ENCODE results near the gene CLEC18C. TPM values are rescaled to one million over a fixed set of nuclear protein-coding genes. Genes with fewer than 3 reads are reported as not detected.
A peak's percentile ranks its signal among the peaks of the same experiment; 100 is the strongest.
"Not testable (repeated sequence)": the region's sequence is repeated elsewhere in the genome, so short reads cannot be mapped to it uniquely, and the experiment has no call there.

The CLEC18C gene
- total RNA-seq: not detected
- long read RNA-seq: 0 reads

DNA sequence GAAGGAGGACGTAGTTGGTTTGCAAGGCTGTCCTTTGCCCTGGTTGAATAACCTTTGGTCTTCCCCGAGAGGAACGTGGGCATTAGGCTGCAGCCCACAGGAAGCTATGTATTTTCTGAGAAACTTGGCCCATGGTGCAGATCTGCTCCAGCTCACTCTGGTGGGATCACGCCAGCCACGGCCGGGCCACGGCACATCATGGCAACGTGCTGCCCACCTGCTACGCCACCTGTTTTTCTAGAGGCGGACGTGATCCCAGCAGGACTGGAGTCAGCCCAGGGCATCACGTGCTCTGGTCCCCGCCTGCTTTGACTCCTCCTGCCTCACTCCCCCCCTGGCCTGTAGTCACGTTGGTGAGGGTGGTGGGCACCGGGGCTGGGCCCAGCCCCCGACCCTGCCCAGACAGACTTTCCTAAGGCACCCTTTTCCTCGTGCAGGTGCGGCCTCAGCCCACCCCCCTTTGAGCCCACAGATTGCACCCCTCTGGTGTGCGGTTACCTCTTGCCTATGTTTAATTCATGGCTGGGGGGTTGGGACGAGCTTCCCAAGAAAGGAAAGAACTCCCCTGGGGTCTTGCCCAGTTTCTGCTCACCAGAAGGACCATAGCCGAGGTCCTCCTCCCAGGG, at the start of gene CLEC18C:
TSS of gene CLEC18C (plus strand) at position 576 of the 626 bp plus-strand sequence. CDS start 492 bp downstream, outside the sequence.
- ATAC-seq; DNase-seq; intact Hi-C loops (cut with micrococcal nuclease): not testable (repeated sequence)

DNA sequence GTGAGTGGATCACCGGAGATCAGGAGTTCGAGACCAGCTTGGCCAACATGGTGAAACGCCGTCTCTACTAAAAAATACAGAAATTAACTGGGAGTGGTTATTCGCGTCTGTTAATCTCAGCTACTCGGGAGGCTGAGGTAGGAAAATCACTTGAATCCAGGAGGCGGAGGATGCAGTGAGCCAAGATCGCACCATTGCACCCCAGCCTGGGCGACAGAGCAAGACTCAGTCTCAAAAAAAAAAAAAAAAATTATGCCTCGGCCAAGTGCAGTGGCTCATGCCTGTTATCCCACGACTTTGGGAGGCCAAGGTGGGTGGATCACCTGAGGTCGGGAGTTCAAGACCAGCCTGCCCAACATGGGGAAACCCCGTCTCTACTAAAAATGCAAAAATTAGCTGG, 49.8 kb upstream of the CLEC18C start:
- ATAC-seq: not testable (repeated sequence)

DNA sequence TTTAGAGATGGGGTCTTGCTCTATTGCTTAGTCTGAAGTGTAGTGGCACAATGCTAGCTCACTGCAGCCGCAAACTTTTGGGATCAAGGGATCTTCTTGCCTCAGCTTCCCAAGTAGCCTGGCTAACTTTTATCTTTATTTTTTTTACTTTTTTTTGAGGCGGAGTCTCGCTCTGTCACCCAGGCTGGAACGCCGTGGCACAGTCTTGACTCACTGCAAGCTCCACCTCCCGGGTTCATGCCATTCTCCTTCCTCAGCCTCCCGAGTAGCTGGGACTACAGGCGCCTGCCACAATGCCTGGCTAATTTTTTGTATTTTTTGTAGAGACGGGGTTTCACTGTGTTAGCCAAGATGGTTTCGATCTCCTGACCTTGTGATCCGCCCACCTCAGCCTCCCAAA, 47.4 kb upstream of the CLEC18C start:
- ATAC-seq; DNase-seq; intact Hi-C loops (cut with micrococcal nuclease): not testable (repeated sequence)

More for the DNA sequence above, 49.8 kb upstream of the CLEC18C start:
- intact Hi-C loops (cut with micrococcal nuclease); DNase-seq: not testable (repeated sequence)

DNA sequence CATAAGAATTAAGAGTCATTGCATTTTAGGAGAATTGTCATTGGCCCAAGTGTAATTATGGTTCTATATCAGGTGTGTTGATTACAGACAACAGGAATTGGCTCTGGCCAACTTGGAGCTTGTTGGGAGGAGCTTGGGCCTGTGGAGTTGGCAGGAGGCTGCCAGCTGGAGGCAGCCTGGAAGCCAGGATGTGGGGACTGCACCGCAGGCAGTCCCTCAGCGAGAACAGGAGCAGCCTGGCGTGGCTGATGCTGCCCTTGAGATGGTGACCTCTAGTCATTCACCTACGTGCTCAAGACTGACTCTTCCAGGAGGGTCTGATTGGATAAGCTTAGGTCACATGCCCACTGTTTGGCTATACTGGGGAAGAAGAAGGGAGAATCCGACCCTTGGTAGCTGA, 45.9 kb upstream of the CLEC18C start:
- intact Hi-C loops (cut with micrococcal nuclease): not testable (repeated sequence)
- peak; percentile 91 for ATAC-seq
- DNase-seq: peak; percentile 36

DNA sequence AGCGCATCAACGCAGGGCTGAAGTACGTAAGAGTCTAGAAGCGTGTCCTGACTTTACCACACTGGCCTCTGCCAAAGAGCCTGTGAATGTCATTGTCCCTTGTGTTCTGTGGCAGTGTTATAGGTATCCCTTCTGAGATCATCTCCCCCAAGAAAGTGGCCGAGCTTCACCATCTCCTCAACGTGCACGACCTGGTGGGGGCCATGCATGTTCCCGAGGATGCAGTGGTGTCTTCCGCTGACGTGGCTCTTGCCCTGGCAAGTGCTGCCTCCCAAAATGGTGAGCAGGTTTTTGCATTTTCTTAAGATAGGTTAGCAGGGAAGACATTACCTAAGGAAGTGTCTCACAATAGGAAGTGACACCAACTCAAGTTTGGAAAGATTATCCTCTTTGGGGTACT, 44.7 kb upstream of the CLEC18C start:
- ATAC-seq; DNase-seq; intact Hi-C loops (cut with micrococcal nuclease): not testable (repeated sequence)

DNA sequence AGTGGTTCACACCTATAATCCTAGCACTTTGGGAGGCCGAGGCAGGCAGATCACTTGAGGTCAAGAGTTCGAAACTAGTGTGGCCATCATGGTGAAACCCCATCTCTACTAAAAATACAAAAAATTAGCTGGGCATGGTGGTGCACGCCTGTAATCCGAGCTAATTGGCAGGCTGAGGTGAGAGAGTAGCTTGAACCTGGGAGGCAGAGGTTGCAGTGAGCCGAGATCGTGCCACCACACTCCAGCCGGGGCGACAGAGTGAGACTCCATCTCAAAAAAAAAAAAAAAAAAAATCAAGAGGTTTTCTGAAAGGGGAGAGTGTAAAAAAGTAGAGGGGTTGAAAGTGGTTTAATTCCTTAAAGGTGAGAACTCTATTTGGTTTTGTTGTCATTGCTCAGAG, 37.8 kb upstream of the CLEC18C start:
- DNase-seq; ATAC-seq; intact Hi-C loops (cut with micrococcal nuclease): not testable (repeated sequence)

DNA sequence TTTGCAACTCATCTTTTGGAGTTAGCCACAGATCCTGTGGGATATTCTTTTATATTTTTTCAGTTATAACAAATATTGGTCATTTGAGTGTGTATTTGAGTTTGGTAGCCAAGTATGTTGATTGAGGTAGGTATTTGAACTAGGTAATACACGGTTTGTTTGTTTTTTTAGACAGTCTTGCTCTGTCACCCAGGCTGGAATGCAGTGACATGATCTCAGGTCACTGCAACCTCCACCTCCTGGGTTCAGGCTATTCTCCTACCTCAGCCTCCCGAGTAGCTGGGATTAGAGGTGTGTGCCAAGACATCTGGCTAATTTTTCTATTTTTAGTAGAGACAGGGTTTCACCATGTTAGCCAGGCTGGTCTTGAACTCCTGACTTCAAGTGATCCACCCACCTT, 37.0 kb upstream of the CLEC18C start:
- DNase-seq; intact Hi-C loops (cut with micrococcal nuclease); ATAC-seq: not testable (repeated sequence)

DNA sequence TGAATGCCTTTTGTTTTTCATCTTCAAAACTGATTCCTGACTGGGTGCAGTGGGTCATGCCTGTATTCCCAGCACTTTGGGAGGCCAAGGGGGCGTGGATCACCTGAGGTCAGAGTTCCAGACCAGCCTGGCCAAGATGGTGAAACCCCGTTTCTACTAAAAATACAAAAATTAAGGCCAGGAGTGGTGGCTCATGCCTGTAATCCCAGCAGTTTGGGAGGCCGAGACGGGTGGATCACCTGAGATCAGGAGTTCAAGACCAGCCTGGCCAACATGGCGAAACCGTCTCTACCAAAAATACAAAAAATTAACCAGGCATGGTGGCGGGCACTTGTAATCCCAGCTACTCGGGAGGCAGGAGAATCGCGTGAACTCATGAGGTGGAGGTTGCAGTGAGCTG, 30.8 kb upstream of the CLEC18C start:
- ATAC-seq; DNase-seq; intact Hi-C loops (cut with micrococcal nuclease): not testable (repeated sequence)

DNA sequence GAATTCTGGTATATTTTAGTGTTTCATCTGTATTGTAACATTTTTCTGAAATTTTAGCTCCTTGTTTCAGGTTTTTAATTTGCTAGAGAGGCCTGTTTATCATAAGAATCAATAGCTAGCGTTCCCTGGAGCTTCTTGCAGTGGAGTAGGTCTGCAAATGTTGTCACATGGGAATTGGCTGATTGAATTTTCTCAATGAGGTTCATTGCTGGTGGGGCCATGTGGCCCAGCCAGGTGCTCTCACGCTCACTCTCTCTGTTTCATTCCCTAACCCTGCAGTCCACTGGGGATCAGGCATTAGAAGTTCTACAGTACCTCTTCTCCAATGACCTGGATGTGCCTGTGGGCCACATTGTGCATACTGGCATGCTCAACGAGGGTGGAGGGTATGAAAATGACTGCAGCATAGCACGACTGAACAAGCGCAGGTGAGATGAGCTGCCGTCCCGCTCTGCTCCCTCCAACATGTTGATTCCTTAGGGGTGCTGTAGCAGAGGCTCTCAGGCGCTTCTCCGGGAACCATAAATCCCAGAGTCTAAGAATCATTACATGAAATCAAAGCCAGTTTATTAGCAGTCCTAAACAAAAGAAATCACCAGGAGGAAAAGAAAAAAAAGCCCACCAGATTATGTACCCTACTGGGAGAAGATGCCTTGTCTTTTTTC, 30.2 kb upstream of the CLEC18C start:
- intact Hi-C loops (cut with micrococcal nuclease); DNase-seq; ATAC-seq: not testable (repeated sequence)

DNA sequence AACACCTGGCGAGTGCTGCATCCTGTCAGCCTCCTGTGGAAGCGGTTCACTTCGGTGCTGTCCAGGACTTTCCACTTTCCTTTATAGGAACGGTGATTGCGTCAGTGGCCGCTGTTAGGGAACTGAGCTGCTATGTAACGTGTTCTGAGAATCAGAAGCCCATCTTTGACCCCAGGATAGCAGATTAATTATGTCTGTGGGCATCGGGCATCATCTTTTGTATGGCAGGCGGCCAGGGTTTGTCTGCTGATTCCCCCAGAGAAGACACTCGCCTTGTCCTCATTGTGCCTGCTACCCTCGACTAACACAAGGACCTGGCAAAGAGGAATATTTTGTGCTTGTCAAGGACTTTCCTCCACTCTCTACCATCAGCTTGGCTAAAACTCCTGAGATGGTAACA, 25.7 kb upstream of the CLEC18C start:
- ATAC-seq; intact Hi-C loops (cut with micrococcal nuclease); DNase-seq: not testable (repeated sequence)

DNA sequence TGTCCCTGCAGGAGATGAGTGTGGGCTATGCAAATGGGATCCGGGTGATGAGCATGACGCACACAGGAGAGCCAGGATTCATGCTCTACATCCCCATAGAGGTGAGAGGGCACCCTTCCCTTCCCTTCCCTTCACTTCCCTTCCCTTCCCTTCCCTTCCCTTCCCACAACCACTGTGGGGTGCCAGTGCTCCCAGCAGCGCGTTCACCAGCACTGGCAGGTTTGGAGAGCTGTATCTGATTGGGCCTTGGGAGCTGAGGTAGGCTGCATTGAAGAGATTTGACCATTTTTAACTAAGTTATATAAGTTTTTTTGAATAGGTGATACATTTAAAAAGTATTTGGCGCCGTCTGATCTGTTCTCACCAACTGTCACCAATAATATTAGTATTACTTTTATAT, 25.1 kb upstream of the CLEC18C start:
- DNase-seq; intact Hi-C loops (cut with micrococcal nuclease); ATAC-seq: not testable (repeated sequence)

DNA sequence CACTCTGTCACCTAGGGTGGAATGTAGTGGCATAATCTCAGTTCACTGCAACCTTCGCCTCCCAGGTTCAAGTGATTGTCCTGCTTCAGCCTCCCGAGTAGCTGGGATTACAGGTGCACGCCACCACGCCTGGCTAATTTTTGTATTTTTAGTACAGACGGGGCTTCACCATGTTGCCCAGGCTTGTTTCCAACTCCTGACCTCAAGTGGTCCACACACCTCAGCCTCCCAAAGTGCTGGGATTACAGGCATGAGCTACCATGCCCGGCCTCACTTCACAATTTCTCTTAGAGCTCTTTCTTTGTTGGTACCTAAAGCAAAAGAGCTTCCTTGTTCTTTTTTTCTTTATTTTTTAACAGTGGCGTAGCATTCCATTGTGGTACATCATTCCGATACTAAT, 24.3 kb upstream of the CLEC18C start:
- intact Hi-C loops (cut with micrococcal nuclease); DNase-seq; ATAC-seq: not testable (repeated sequence)

DNA sequence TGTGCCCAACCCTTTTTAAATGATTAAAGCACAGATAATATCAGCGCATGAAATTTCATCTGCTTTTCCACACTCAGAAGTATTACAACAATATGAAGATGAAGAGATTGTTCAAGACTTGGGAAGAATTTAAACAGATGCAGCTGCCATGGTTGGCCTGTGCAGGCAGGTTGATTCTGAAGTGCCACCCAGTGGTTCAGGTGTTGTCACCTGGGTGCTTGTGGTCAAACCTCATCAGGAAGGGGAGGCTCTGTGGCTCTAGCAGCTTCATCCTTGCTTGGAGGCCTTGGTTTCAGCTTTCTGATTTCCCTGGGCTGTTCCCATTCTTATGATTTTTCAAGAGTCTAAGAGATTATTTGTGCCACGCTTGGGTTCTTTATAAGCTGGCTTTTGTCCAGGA, 22.2 kb upstream of the CLEC18C start:
- DNase-seq: no peak
- intact Hi-C loops (cut with micrococcal nuclease): no loop called here
- ATAC-seq: no peak

DNA sequence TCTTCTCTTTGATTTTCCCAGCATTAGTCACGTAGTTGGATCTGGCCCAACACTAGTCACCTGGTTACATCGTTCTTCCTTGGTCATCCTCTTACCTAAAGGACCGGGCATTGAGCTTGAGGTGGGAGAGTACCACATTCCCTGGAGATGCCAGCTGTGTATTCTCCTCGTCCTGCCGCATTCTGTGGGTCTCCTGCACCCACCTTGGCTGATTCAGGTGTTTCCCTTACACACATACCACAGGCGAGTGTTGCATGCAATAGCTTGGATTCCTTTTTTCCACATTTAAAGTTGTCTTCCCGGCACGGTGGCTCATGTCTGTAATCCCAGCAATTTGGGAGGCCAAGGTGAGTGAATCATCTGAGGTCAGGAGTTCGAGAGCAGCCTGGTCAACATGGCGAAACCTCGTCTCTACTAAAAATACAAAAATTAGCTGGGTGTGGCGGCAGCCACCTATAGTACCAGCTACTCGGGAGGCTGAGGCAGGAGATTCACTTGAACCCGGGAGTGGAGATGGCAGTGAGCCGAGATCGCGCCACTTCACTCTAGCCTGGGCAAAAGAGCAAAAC, 21.6 kb upstream of the CLEC18C start:
- intact Hi-C loops (cut with micrococcal nuclease): no loop called here
- DNase-seq (no peak), ATAC-seq (no peak)

DNA sequence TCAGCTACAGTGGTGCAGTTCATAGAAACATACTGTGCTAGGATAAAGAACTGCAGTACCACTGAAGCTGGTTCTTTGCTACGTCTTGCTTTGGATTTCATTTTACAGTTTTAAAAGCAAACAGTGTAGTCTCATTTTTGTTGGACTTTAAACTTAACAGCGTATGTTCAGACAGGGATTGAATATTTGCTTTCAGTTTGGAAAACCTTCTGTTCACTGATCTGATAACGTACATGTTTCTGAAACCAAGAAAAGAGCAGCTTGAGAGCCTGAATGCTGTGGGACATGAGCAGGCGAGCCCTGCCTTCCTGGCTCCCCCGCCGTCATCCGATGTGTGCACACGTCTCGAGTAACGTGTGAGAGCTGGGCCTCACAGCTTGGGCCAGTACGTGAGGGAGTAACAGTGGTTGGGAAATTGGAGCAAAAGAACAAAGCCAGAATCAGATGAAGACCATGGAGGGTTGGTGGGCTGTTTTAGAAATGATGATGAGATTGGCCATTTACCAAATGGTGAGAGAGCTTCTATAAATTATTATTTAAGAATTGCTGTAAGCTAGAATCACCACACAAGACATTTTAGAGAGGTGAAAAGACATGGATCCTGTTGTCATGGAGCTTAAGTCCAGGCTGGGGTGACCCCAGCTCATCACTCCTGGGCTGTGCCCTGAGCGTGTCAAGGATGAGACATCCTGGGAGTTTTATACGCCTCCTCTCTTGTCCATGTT, 20.8 kb upstream of the CLEC18C start:
- intact Hi-C loops (cut with micrococcal nuclease): no loop called here
- no peak for DNase-seq
- no peak for ATAC-seq

DNA sequence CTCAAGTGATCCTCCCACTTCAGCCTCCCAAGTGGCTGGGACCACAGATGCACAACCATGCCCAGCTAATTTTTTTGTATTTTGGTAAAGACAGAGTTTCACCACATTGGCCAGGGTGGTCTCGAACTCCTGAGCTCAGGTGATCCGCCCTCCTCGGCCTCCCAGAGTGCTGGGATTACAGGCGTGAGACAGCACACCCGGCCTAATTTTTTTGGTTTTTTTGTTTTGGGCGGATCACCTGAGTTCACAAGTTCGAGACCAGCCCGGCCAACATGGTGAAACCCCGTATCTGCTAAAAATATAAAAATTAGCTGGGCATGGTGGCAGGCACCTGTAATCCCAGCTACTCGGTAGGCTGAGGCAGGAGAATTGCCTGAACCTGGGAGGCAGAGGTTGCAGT, 18.9 kb upstream of the CLEC18C start:
- ATAC-seq; DNase-seq; intact Hi-C loops (cut with micrococcal nuclease): not testable (repeated sequence)

DNA sequence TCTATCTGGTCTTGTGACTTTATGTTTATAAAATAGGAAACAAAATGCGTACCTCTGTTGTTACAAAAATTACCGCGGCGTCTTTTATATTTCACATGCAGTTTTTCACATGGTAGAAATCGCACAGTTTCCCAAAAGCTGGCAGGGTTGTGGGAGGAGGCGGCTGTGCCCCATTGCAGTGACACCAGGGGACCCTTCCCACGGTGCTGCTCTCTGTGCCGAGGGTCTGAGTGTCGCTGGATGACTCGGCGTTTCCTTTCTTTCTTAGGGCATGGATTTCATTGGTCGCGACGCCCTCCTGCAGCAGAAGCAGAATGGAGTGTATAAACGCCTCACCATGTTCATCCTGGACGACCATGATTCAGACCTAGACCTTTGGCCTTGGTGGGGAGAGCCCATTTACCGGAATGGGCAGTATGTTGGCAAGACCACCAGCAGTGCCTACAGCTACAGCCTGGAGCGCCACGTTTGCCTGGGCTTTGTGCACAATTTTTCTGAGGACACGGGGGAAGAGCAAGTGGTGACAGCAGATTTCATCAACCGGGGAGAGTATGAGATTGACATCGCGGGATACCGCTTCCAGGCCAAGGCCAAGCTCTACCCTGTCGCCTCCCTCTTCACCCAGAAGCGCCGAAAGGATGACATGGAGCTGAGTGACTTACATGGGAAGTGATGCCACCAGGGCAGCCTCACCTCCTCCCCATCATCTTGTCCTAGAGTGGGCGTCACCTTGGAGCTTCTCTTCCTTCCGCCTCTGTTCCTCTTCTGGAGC, 17.2 kb upstream of the CLEC18C start:
- intact Hi-C loops (cut with micrococcal nuclease): no loop called here
- ATAC-seq: no peak
- DNase-seq: no peak

DNA sequence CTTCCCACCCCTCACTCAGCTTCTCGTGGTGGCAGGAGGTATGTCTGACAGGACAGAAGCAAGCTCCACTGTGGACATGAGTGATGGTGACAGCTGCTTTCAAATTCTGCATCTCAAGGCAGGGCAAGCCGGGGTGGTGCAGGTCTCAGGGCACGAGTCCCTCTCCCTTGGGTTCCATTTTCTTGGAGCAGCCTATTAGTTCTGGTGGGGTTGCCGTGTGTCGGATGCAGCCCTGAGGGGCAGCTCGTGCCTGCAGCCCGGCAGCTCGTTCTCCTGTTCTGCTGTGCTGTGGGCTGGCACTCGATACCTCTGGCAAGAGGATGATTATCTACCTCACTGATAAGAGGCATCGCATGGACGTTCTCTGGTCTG, 16.5 kb upstream of the CLEC18C start:
- DNase-seq: no peak
- no peak for ATAC-seq
- intact Hi-C loops (cut with micrococcal nuclease): no loop called here
